NCI-H526 (cell line): ENCODE results near the gene SIRPA.

Experiments used
- DNase-seq, 2 experiments: peaks; one replicate each; lab custom pipeline; 2025; lab: John Stamatoyannopoulos, UW

SIRPA gene

DNA sequence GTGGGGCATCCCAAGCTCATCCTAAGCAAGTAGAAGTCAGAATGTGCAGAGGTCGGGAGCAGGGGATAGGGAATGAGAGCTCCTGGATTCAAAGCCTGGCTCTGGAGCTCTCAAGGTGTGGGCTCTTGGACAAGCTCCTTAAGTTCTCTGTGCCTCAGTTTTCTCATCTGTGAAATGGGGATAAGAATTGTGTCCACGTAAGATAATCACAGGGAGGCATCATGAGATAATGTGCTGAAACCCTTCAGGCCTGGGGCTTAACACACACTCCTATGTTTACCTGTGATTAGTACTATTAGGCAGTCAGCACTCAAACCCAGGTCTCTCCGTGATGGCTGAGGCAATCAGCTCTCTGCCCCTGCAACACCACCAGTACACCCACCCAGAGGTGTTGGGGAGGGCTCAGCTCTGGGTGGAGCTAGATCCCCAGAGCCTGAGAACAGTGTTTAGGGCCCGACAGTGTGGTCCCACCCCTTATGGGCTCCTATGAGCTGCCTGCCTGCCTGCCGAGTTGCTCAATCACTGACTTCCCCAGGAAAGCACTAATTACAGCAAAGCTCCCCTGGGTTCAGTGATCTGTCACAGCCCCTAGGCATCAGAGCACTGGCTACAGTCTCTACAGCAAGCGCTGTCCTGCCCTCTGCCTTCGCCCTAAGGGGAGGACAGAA is 6.3 kb upstream of the SIRPA start:
- no peak for DNase-seq

GRCh38 chr20:1890469-1891262 is 4.5 kb upstream of the SIRPA start:
- DNase-seq: no peak

GRCh38 chr20:1891263-1892118 is 3.7 kb upstream of the SIRPA start:
- no peak for DNase-seq

DNA sequence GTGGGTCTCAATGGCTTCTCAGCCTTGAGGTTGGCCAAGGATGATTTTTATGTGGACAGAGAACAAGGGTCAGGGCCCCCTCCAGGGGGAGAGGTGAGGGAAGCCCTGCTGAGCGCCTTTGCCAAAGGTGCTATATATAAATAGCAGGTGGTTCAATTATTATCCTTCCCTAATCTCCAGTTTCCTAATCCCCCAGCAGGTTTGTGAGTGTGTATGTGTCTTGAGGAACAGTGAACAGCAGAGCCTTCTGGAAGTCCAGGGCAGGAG is 3.2 kb upstream of the SIRPA start:
- DNase-seq: no peak

DNA sequence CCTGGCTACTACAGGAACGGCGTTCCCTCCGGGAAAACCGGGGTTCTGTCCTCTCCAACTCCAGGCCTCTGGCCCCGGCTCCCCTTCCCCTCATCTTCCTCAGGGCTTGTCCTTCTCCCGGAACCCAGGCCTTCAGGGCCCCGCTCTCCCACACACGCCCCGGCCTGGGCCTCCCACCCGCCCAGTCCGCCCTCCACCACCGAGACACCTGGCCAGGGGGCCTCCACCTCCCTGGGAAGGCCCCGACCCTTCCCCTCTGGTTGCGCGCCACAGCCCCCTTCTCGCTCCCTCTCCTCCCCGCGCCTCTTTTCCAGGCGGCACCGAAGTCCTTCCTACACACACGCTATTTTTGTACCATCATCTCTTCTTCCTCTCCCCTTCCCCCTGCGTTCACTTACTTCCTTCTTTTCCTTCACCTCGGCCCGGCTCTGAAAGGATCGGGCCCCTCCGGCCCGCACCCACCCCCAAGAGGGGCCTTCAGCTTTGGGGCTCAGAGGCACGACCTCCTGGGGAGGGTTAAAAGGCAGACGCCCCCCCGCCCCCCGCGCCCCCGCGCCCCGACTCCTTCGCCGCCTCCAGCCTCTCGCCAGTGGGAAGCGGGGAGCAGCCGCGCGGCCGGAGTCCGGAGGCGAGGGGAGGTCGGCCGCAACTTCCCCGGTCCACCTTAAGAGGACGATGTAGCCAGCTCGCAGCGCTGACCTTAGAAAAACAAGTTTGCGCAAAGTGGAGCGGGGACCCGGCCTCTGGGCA is 1.3 kb upstream of the SIRPA start:
- DNase-seq: peak in 1 of 2 experiments; percentile 39

GRCh38 chr20:1894471-1894950 is 696 bp upstream of the SIRPA start:
- peak in 1 of 2 experiments; percentile 88 for DNase-seq

- DNase-seq: peak; percentile 46 to 77
These were observed 672 bp downstream of the SIRPA start for GRCh38 chr20:1895674-1896483.

- DNase-seq: no peak
These were observed 1.5 kb downstream of the SIRPA start for GRCh38 chr20:1896484-1897258.

DNA sequence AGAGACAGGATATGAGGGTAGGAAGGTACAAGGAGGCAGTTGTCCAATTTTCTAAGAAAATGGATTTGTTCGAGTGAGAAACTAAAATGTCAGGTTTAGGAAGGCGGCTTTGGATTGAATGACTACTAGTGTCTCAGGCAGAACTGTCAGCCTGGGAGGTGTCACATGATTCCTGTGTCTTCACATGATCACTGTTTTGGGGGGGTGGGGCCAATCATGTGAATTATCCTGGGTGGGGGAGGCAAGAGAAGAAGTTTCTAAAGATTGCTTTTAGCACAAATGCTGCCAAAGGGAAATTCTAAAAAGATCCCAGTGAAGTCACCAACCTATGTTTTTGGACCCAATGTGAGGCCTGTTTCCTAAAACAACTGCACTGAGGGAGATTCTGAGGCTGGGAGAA is 2.3 kb downstream of the SIRPA start:
- no peak for DNase-seq

DNA sequence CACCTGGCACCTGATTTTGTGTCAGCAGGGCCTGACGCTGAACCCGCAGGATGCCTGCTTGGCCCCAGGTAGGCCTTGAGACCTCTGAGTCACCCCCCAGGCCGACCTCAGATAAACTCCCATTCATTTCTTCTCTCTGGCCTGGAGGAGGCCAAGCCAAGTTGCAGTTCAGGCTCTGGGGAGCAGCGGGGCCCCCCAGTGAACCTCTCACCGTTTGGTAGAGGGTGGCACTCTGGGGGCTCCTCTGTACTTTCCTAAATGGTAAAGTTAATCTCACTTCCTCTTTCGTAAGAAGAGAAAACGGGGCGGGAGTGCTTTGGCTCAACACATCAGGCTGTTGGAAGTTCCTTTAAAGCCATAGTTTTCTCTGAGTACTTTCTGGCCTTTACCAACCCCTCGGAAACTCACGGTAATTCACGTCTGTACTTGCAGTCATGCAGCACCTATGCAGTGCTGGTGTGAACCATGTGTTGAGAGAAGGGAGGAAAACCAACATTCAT is 2.8 kb downstream of the SIRPA start:
- no peak for DNase-seq

DNA sequence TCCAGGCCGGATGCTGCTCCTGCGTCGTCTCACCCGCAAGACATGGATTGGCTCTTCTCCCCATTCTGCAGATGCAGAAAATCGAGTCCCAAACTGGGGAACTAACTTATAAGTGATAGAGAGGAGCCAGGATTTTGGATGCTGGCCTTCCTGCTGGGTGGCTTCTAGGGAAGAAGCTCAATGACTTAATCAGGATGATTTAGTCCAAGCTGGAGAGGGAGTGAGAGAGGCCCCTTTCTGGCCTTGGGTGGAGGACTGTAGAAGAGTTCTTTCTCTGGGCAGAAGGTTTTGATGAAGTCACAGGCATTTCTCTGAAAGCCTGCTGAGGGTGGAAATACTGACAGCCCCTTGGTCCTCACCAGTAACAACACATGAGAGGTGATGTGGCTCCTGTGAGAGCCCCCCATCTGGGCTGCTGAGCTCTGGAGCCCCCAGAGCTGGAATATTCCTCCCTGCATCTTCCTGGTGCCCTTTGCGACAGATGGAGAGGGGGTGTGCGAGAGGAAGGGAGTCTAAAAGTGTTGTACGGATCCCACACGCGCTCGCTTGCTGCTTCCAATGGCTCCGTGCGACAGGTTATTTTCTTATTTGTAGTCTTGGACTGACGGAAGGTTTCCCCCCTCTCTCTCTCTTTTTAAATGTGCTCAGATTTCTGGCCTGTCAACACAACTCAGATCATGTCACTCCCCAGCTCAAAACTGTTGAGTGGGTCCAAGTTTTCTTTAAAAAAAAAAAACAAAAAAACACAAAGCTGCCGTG is 3.5 kb downstream of the SIRPA start:
- DNase-seq: no peak

DNA sequence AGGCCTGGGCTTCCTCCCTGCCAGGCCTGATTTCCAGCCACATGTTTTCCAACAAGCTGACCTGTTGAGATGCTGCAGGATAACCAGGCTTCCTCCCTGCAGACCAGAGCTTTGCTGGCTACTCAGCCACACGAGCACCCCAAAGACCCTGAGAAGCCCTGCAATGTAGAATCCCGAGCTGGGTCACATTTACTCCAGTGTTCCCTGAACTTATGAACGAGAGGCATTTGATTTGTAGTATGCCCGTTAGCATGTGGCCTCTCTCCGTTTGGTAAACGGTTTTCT is 4.0 kb downstream of the SIRPA start:
- DNase-seq: no peak

DNA sequence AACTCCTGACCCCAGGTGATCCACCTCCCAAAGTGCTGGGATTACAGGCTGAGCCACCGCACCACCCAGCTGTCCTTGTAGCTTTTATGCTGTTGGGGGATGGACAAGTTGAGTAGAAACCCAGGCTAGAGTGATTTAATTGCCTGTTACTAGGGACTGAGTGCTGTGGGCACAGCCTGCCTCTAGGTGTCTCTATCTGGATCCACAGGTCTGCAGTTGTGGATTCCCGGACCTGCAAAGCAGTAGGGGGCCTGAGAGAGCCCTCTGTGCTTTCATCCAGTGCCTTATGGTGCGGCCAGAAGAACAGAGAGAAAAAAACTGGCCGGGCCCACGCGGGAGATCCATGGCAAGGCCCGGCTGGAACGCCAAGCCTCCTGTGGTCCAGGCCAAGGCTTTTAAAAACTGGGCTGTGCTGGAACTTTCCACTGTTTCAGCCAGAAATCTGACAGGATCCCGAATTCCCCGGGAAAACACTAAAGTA is 5.2 kb downstream of the SIRPA start:
- DNase-seq: peak; percentile 95 to 96

DNA sequence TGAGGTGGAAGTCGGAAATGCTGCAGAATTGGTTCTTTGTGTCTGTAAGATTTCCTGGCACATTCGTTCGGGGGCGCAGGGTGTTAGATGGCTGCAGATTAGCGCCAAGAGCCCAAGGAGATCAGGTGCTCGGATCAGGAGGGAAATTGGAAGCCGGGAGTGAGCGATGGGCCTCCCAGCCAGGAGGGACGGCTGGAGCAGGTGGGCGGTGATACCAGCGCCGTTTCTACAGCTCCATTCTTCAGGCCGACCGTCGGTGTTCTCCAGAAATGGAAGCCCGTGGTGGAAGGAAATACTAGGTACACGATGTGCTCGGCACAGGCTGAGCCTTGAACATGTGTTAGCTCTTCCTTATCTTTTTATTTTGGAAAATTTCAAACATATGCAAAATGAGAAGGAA is 6.5 kb downstream of the SIRPA start:
- DNase-seq: peak; percentile 92 to 93

DNA sequence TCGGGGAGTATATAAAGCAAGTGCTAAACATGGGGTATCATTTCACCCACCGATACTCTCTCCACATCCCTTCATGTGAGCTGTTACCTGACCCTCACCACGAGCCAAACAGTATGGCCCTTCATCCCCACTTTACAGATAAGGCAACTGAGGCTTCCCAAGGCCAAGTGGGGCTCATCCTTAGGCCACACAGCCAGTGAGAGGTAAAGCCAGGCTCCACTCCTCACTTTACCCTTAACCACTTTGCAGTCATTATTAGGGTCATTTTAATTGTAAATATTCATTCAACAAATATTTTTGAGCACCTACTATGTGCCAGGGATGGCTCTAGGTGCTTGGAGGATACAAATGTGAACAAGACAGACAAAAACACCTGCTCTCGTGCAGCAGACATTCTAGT is 7.0 kb downstream of the SIRPA start:
- no peak for DNase-seq

- DNase-seq: no peak
These were observed 8.9 kb downstream of the SIRPA start for GRCh38 chr20:1904135-1904534.

GRCh38 chr20:1905009-1905408 is 9.8 kb downstream of the SIRPA start:
- DNase-seq: no peak

GRCh38 chr20:1905693-1906092 is 10.5 kb downstream of the SIRPA start:
- no peak for DNase-seq

DNA sequence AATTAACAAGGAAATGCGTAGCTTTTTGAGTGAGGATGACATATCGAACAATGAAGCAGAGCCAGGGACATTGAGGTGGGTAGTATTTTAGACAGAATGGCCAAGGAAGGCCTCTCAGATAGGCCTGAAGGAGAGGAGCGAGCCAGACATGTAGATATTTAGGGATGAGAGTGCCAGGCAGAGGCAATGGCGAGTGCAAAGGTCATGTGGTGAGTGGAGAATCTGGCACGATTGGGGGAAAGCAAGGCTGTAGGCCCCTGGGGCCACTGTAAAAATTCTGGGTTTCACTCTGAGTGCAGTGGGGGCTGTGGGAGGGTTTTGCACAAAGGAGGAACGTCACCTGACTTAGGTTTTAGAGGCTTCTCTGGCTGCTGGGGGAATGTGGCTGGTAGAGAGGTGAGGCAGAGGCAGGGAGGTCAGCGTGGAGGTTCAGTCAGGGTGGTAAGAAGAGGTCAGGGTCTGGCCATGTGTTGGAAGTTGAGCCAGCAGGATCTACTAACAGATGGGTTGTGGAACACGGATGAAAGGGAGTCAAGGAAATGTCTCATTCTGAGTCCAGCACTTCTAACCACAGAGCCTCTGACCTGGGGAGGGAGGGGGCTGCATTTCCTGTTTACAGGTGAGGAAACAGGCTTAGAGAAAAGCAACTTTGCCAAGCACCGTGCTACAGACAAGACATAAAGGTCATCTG is 11.3 kb downstream of the SIRPA start:
- no peak for DNase-seq
